GM12878 (cell line): Measurements from ENCODE around the gene SHISA4. TPM values are rescaled to one million over a fixed set of nuclear protein-coding genes. Genes with fewer than 3 reads are reported as not detected.

Experiments used
- ATAC-seq: fragments of 200-7000 bp; cut with Tn5 transposase; 3 replicates; pipeline ENCODE4 v1.9.1; 2020; ENCODE audit warnings: mild to moderate bottlenecking, moderate library complexity
- BruUV-seq: library from RNA; stranded (reverse); fragments of 400-500 nt; replicated peaks from 2 replicates; lab custom pipeline; 2021; lab: Mats Ljungman, UMichigan
- CTCF ChIA-PET: fragments of 300-600 bp; sonication (Branson Sonifier 250); formaldehyde crosslinking; extraction: SDS; loops from one replicate; lab custom pipeline; 2021; ENCODE audit warnings: inconsistent platforms; lab: Yijun Ruan, JAX
- POLR2A ChIA-PET: fragments of 350-600 bp; formaldehyde crosslinking; extraction: SDS; loops from one replicate; lab custom pipeline; 2021; ENCODE audit warnings: inconsistent platforms; lab: Charles Lee
- RAD21 ChIA-PET: fragments of 300-600 bp; sonication (Branson Sonifier 250); formaldehyde crosslinking; loops from one replicate; lab custom pipeline; 2023; ENCODE audit warnings: antibody characterized with exemption; ENCODE audit not compliant: unreplicated experiment; lab: Charles Lee
- SMC1A ChIA-PET: fragments of 300-600 bp; sonication (Branson Sonifier 250); formaldehyde crosslinking; loops from one replicate; lab custom pipeline; 2023; ENCODE audit not compliant: unreplicated experiment, uncharacterized antibody; lab: Charles Lee
- DNase-seq: peaks from one replicate; pipeline ENCODE4 v3.0.0-alpha.2; 2011; ENCODE audit warnings: low read depth, low spot score
- FAIRE-seq: peaks from 3 replicates; lab custom pipeline; 2011; peaks lifted over from hg19 to GRCh38; lab: Jason Lieb, UNC
- H2AFZ ChIP-seq: 2 replicates; pipeline ENCODE4 v1.6.0; 2011; ENCODE audit warnings: low read depth, low read length, control low read depth; ENCODE audit not compliant: control insufficient read depth
- H3K27ac ChIP-seq: 2 replicates; pipeline ENCODE4 v1.5.1; 2011; ENCODE audit warnings: control low read depth; ENCODE audit not compliant: control insufficient read depth, insufficient read depth
- H3K27me3 ChIP-seq, 2 experiments: replicated peaks in 1 of 2; 2 replicates each; pipeline versions ENCODE4 v1.6.0 to v1.6.1; 2011; ENCODE audit warnings: low read length in 1 of 2; ENCODE audit not compliant: control insufficient read depth in 2 of 2, insufficient read depth in 2 of 2
- H3K36me3 ChIP-seq, 2 experiments: 2 replicates each; pipeline ENCODE4 v1.5.1; 2011; ENCODE audit warnings: low read length in 1 of 2; ENCODE audit not compliant: control insufficient read depth in 2 of 2, insufficient read depth in 2 of 2
- H3K4me1 ChIP-seq: 2 replicates; pipeline ENCODE4 v1.6.1; 2011; ENCODE audit warnings: mild to moderate bottlenecking, low read length, moderate library complexity, mixed read lengths; ENCODE audit not compliant: control insufficient read depth, insufficient read depth
- H3K4me2 ChIP-seq: 2 replicates; pipeline ENCODE4 v1.6.0; 2011; ENCODE audit warnings: control low read depth; ENCODE audit not compliant: control insufficient read depth, insufficient read depth
- H3K4me3 ChIP-seq: fragments of 200-600 bp; sonication (generic); 2 replicates; pipeline ENCODE4 v1.5.1; 2016
- H3K79me2 ChIP-seq: 2 replicates; pipeline ENCODE4 v1.6.0; 2011; ENCODE audit warnings: low read length; ENCODE audit not compliant: control insufficient read depth, insufficient read depth
- H3K9ac ChIP-seq: 2 replicates; pipeline ENCODE4 v1.8.0; 2011; ENCODE audit warnings: low read length, control low read depth, mixed read lengths; ENCODE audit not compliant: control insufficient read depth, insufficient read depth
- H3K9me3 ChIP-seq: replicated peaks from 3 replicates; pipeline ENCODE4 v1.5.1; 2011; ENCODE audit warnings: mild to moderate bottlenecking, low read length; ENCODE audit not compliant: control insufficient read depth, insufficient read depth
- H4K20me1 ChIP-seq: 2 replicates; pipeline ENCODE4 v1.6.0; 2011; ENCODE audit not compliant: control insufficient read depth, insufficient read depth
- BCL3 ChIP-seq: IDR thresholded peaks from 2 replicates; pipeline ENCODE4 v1.6.1; 2011; ENCODE audit warnings: borderline replicate concordance, low read depth, mild to moderate bottlenecking, moderate library complexity, low read length; ENCODE audit not compliant: insufficient read depth, poor library complexity, severe bottlenecking
- CHD4 ChIP-seq: fragments of 200-600 bp; sonication (generic); IDR thresholded peaks from 2 replicates; pipeline ENCODE4 v1.6.1; 2016; ENCODE audit warnings: mild to moderate bottlenecking
- DPF2 ChIP-seq: fragments of 450-650 bp; IDR thresholded peaks from 2 replicates; pipeline ENCODE4 v1.6.1; 2017; ENCODE audit warnings: mild to moderate bottlenecking
- HDAC2 ChIP-seq: fragments of 200-600 bp; sonication (generic); IDR thresholded peaks from 2 replicates; pipeline ENCODE4 v1.6.1; 2017
- IKZF2 ChIP-seq, 2 experiments: fragments of 450-650 bp; IDR thresholded peaks; 2 replicates each; pipeline ENCODE4 v1.6.1; 2017; ENCODE audit warnings: mild to moderate bottlenecking in 2 of 2, moderate library complexity in 2 of 2
- KLF5 ChIP-seq: fragments of 450-650 bp; IDR thresholded peaks from 2 replicates; pipeline ENCODE4 v1.6.1; 2014; ENCODE audit warnings: mild to moderate bottlenecking; ENCODE audit not compliant: partially characterized antibody
- MEF2B ChIP-seq: fragments of 450-650 bp; IDR thresholded peaks from 2 replicates; pipeline ENCODE4 v1.6.1; 2018; ENCODE audit warnings: mild to moderate bottlenecking, moderate library complexity; ENCODE audit not compliant: partially characterized antibody, poor library complexity, severe bottlenecking
- NFYB ChIP-seq: IDR thresholded peaks from 2 replicates; pipeline ENCODE4 v1.6.1; 2011; ENCODE audit warnings: low read depth, mild to moderate bottlenecking, low read length, improper control_type of control experiment, moderate library complexity; ENCODE audit not compliant: insufficient read depth
- NR2F1 ChIP-seq: fragments of 450-650 bp; conservative IDR thresholded peaks from 2 replicates; pipeline ENCODE4 v1.6.1; 2017; ENCODE audit warnings: mild to moderate bottlenecking
- POU2F2 ChIP-seq: IDR thresholded peaks from 3 replicates; pipeline ENCODE4 v1.6.1; 2011; ENCODE audit warnings: low read depth, mild to moderate bottlenecking, low read length, borderline replicate concordance
- RBBP5 ChIP-seq: fragments of 200-600 bp; sonication (generic); conservative IDR thresholded peaks from 2 replicates; pipeline ENCODE4 v1.6.1; 2016
- SKIL ChIP-seq: fragments of 450-650 bp; IDR thresholded peaks from 2 replicates; pipeline ENCODE4 v1.6.1; 2017; ENCODE audit warnings: mild to moderate bottlenecking, low read depth, inconsistent platforms; ENCODE audit not compliant: poor library complexity, severe bottlenecking
- SUPT20H ChIP-seq: IDR thresholded peaks from 2 replicates; pipeline ENCODE4 v1.6.1; 2011; ENCODE audit warnings: low read depth, mild to moderate bottlenecking, low read length, moderate library complexity, borderline replicate concordance; ENCODE audit not compliant: control insufficient read depth
- WRNIP1 ChIP-seq: IDR thresholded peaks from 2 replicates; pipeline ENCODE4 v1.6.1; 2011; ENCODE audit warnings: low read depth, low read length, improper control_type of control experiment, borderline replicate concordance
- ZBTB11 ChIP-seq: fragments of 450-650 bp; formaldehyde crosslinking; IDR thresholded peaks from 2 replicates; pipeline ENCODE4 v1.5.0; 2022; ENCODE audit warnings: mild to moderate bottlenecking, missing genetic modification characterization
- WGBS: methylation state at CpG from one replicate; pipeline ENCODE4 v1.1.6; 2016; ENCODE audit warnings: low lambda C conversion rate; ENCODE audit not compliant: insufficient replicate concordance, insufficient coverage; ENCODE audit errors: missing lambda C conversion rate; 5-methylcytosine and 5-hydroxymethylcytosine counted together
- in situ Hi-C: fragments of 300-500 bp; cut with MboI; formaldehyde crosslinking; loops from 9 replicates; pipeline ENCODE4 v1.14.3; 2018; ENCODE audit warnings: mixed read lengths
- intact Hi-C: fragments of 100-400 bp; cut with micrococcal nuclease; formaldehyde crosslinking; loops from one replicate; pipeline ENCODE4 v1.14.2; 2022; ENCODE audit not compliant: unreplicated experiment
- polyA plus RNA-seq, 11 experiments: library from polyadenylated mRNA; depleted of rRNA in 4 of 11; unstranded in 6 of 11; stranded (reverse) in 5 of 11; fragments of >200 nt; fragmentation: Nextera tagmentation in 4 of 11; fragmentation: Illumina TruSeq in 1 of 11; extraction: Ambion mirVana in 4 of 11; extraction: Trizol in 1 of 11; gene quantifications; 1 replicate in 1 of 11; 2 replicates in 10 of 11; pipeline versions ENCODE4 v1.2.1 to v1.2.3, GENCODE V29; 2011 to 2016; ENCODE audit warnings: inconsistent platforms in 2 of 11, missing spikeins in 2 of 11, low read depth in 1 of 11
- total RNA-seq, 4 experiments: library from RNA; depleted of rRNA in 3 of 4; stranded (reverse); fragments of >200 nt in 3 of 4; fragmentation: Illumina TruSeq in 1 of 4; extraction: Trizol in 1 of 4; gene quantifications; 2 replicates each; pipeline versions ENCODE4 v1.2.1 to v1.2.3, GENCODE V29; 2013 to 2021

SHISA4 gene
- total and polyA plus RNA-seq, 10 of the 15 experiments (the other 5 are each of a cell fraction or from before 2014, with no cell fraction given): 0.07 TPM; not detected in 8

- no peaks in the 10 kb centered on the region; a peak in 1 of 4 replicates for H3K27me3 ChIP-seq
- no peak overlapping the region for H2AFZ ChIP-seq
- TF ChIP-seq WRNIP1: no peak
- no peak for TF ChIP-seq CHD4
- TF ChIP-seq POU2F2: no peak
- no peak for TF ChIP-seq BCL3
- no peak for TF ChIP-seq NR2F1
- TF ChIP-seq KLF5: no peak
- no peak for TF ChIP-seq NFYB
- TF ChIP-seq SKIL: no peak
- no peak for TF ChIP-seq SUPT20H
- no peak for TF ChIP-seq ZBTB11
- TF ChIP-seq HDAC2: no peak
- TF ChIP-seq MEF2B: no peak
- TF ChIP-seq IKZF2 (IDR thresholded peaks at IDR 0.05): no peak
- no peak for TF ChIP-seq DPF2
- TF ChIP-seq RBBP5: no peak
- ChIA-PET POLR2A (no interaction called here), SMC1A (no interaction called here), RAD21 (no interaction called here), CTCF (interaction anchor here (0.8 kb wide), 1 partner anchor 218 kb away, joined by 3 read pairs; no protein-coding TSS in a partner anchor)
- intact Hi-C loops: no loop called here
- 72% methylated on average over 7 of the region's 7 CpGs for WGBS
- H3K9ac ChIP-seq: no peak overlapping the region
- peaks cover 4% of the 10 kb centered on the region; the same call in 1 of the 2 replicates for H3K4me1 ChIP-seq
- H3K4me3 ChIP-seq: no peak overlapping the region
- H3K27ac ChIP-seq: no peak overlapping the region
- ATAC-seq: peak; percentile 21; the same call in 2 of the 3 replicates
- H3K79me2 ChIP-seq: no peaks in the 10 kb centered on the region
- BruUV-seq: no TSS peak
- H3K9me3 ChIP-seq: no peaks in the 10 kb centered on the region
- no peak overlapping the region for H3K4me2 ChIP-seq
- in situ Hi-C loops: no loop called here
- no peak for FAIRE-seq
- no peaks in the 10 kb centered on the region for H4K20me1 ChIP-seq
- no peak for DNase-seq
- H3K36me3 ChIP-seq: no peaks in the 10 kb centered on the region
Measured at GRCh38 chr1:201917362-201918033, 28.8 kb downstream of the SHISA4 start.
